Activated CD8-positive, alpha-beta memory T cell treated with anti-CD3 and anti-CD28 coated beads, Interleukin-2, amount 10 ng/mL, durations not matched to agents 7 days and 5 days (primary cell): ENCODE results near the gene RPA3. TPM values are rescaled to one million over a fixed set of nuclear protein-coding genes. Genes with fewer than 3 reads are reported as not detected.
A peak's percentile ranks its signal among the peaks of the same experiment; 100 is the strongest.

Experiments used
- ATAC-seq: fragments of 150-1000 bp; cut with Tn5 transposase; one replicate; pipeline ENCODE4 v1.10.0; 2021; ENCODE audit warnings: moderate library complexity
- CTCF ChIA-PET: fragments of 350-600 bp; sonication (Branson Sonifier 250); formaldehyde crosslinking; loops from one replicate; lab custom pipeline; 2021; ENCODE audit warnings: antibody characterized with exemption; lab: Charles Lee
- DNase-seq: peaks from one replicate; pipeline ENCODE4 v3.0.0-alpha.2; 2020
- H3K27ac Mint-ChIP-seq: one replicate; pipeline ENCODE4 v1.8.0; 2021; ENCODE audit warnings: mild to moderate bottlenecking, mixed read lengths
- H3K27me3 Mint-ChIP-seq: one replicate; pipeline ENCODE4 v1.8.0; 2021; ENCODE audit warnings: mixed read lengths
- H3K36me3 Mint-ChIP-seq: one replicate; pipeline ENCODE4 v1.8.0; 2021; ENCODE audit warnings: mild to moderate bottlenecking, mixed read lengths
- H3K4me1 Mint-ChIP-seq: one replicate; pipeline ENCODE4 v1.8.0; 2021; ENCODE audit warnings: mixed read lengths
- H3K4me3 Mint-ChIP-seq: one replicate; pipeline ENCODE4 v1.8.0; 2021; ENCODE audit warnings: mild to moderate bottlenecking, moderate library complexity, mixed read lengths
- H3K9me3 Mint-ChIP-seq: one replicate; pipeline ENCODE4 v1.8.0; 2022; ENCODE audit warnings: low read depth, mixed read lengths
- total RNA-seq, 2 experiments: library from RNA; stranded (reverse); gene quantifications; one replicate each; pipeline ENCODE4 v1.2.3, GENCODE V29; 2021

The RPA3 gene
- total RNA-seq, 2 experiments from 2014 or later = 111 to 126 TPM

- no peak overlapping the region for H3K27ac Mint-ChIP-seq
- CTCF ChIA-PET = interaction anchor here (1.0 to 1.4 kb wide), 2 partner anchors 11 to 111 kb away, joined by 3 read pairs; no protein-coding TSS in a partner anchor
- ATAC-seq = no peak
These were observed 64.7 kb downstream of the RPA3 start for GRCh38 chr7:7653593-7654187.

DNA sequence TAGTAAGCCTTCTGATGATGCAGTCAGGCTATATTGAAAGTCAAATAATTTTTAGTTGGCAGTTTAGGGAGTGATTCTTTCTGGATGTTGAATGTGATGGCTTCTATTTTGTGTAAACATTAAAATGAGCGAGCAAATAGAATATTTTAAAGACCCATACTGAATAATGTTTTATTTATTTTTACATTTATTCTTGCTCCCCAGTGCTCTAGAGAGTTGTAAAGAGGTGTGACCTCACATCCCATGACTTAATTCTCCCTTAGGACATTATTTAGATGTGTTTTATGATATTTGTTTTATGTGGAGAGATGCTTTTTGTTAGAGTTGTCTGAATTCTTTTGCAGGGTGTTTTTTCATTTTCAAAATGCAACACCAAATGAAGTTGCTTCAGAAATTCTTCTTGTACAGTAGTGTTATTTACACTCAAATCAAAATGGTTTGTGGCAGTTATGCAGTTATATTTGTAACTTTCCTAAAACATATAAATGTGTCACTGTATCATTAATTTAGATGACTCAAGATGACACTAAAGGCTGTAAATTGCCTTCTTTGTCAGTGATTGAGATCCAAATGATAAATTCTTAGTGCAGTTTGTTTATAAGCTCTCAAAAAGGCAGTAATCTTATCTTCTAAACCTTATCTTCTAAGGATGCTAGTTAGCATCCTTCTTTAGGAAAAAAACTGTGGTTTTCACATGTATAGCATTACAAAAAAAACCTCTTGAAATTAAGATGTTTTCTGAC is 65.4 kb downstream of the RPA3 start:
- Mint-ChIP-seq H3K36me3 (peaks cover 21% of the 10 kb centered on the region), H3K27me3 (no peaks in the 10 kb centered on the region), H3K4me1 (peaks cover 8% of the 10 kb centered on the region), H3K27ac (no peak overlapping the region), H3K4me3 (no peak overlapping the region), H3K9me3 (no peaks in the 10 kb centered on the region)
- DNase-seq = no peak
- ATAC-seq = no peak
- CTCF ChIA-PET = interaction anchor here (1.0 to 1.4 kb wide), 2 partner anchors 10 to 112 kb away, joined by 3 read pairs; no protein-coding TSS in a partner anchor

More at GRCh38 chr7:7653593-7654187, 64.7 kb downstream of the RPA3 start:
- Mint-ChIP-seq H3K4me1 (peaks cover 8% of the 10 kb centered on the region), H3K27me3 (no peaks in the 10 kb centered on the region), H3K4me3 (no peak overlapping the region), H3K9me3 (no peaks in the 10 kb centered on the region), H3K36me3 (peaks cover 28% of the 10 kb centered on the region)
- no peak for DNase-seq

GRCh38 chr7:7651479-7651878 is 66.9 kb downstream of the RPA3 start:
- peaks cover 8% of the 10 kb centered on the region for H3K4me1 Mint-ChIP-seq

GRCh38 chr7:7650682-7651206 is 67.7 kb downstream of the RPA3 start:
- H3K4me1 Mint-ChIP-seq = peaks cover 8% of the 10 kb centered on the region
- H3K9me3 Mint-ChIP-seq = no peaks in the 10 kb centered on the region
- peaks cover 8% of the 10 kb centered on the region for H3K36me3 Mint-ChIP-seq
- no peaks in the 10 kb centered on the region for H3K27me3 Mint-ChIP-seq
- H3K4me3 Mint-ChIP-seq = no peak overlapping the region
- CTCF ChIA-PET = interaction anchor here (0.6 kb wide), 1 partner anchor 26 kb away, joined by 3 read pairs; no protein-coding TSS in a partner anchor
- DNase-seq (no peak), ATAC-seq (no peak)
- no peak overlapping the region for H3K27ac Mint-ChIP-seq

More at GRCh38 chr7:7651479-7651878, 66.9 kb downstream of the RPA3 start:
- Mint-ChIP-seq H3K27me3 (no peaks in the 10 kb centered on the region), H3K9me3 (no peaks in the 10 kb centered on the region), H3K36me3 (peaks cover 7% of the 10 kb centered on the region), H3K27ac (no peak overlapping the region), H3K4me3 (no peak overlapping the region)
- CTCF ChIA-PET = no interaction called here
- DNase-seq (no peak), ATAC-seq (no peak)

GRCh38 chr7:7647495-7648036 is 70.8 kb downstream of the RPA3 start:
- no peak for DNase-seq
- Mint-ChIP-seq H3K9me3 (no peaks in the 10 kb centered on the region), H3K36me3 (peaks cover 20% of the 10 kb centered on the region), H3K4me1 (peaks cover 12% of the 10 kb centered on the region), H3K27me3 (no peaks in the 10 kb centered on the region), H3K27ac (no peak overlapping the region), H3K4me3 (no peak overlapping the region)
- no peak for ATAC-seq
- CTCF ChIA-PET = no interaction called here

- no peaks in the 10 kb centered on the region for H3K9me3 Mint-ChIP-seq
- DNase-seq (no peak), ATAC-seq (no peak)
- peaks cover 34% of the 10 kb centered on the region for H3K4me1 Mint-ChIP-seq
- peak overlapping the region; percentile 86 for H3K4me3 Mint-ChIP-seq
- H3K36me3 Mint-ChIP-seq = peaks cover 30% of the 10 kb centered on the region
- H3K27ac Mint-ChIP-seq = peak overlapping the region; percentile 91
- H3K27me3 Mint-ChIP-seq = no peaks in the 10 kb centered on the region
- CTCF ChIA-PET = no interaction called here
These were observed 76.3 kb downstream of the RPA3 start for GRCh38 chr7:7642081-7642480.

DNA sequence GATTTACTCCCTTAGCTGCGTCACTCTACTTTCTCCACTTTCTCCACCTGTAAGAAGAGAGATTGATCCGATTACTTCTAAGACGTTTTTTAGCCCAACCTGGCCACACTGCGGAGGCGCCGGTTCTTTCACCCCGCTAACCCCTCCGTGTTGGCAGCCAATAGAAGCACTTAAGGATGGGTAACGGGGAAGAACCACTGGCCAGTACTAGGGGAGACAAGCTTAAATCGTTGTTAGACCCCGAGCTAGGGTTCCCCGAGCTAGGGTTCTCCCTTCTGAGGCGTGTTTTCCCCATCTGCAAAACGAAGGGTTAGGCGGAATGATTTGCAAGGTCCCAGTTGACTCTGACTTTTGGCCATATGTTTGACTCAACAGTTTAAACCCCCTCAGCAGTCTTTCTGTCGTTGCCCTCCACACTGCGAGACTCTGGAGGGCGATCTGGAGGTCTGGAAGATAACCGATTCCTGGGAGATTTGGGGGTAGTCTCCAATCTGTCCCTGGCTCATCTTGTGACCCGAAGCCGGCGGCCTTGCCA is 77.2 kb downstream of the RPA3 start:
- peak overlapping the region; percentile 86 for H3K4me3 Mint-ChIP-seq
- H3K36me3 Mint-ChIP-seq = peaks cover 37% of the 10 kb centered on the region
- no peaks in the 10 kb centered on the region for H3K9me3 Mint-ChIP-seq
- CTCF ChIA-PET = interaction anchor here (0.6 to 2.0 kb wide), 11 partner anchors 8 to 677 kb away, joined by 3 to 7 read pairs (median 3); partner anchors contain the start of gene C1GALT1
- DNase-seq = no peak
- peak overlapping the region; percentile 91 for H3K27ac Mint-ChIP-seq
- no peak for ATAC-seq
- peaks cover 34% of the 10 kb centered on the region for H3K4me1 Mint-ChIP-seq
- no peaks in the 10 kb centered on the region for H3K27me3 Mint-ChIP-seq

DNA sequence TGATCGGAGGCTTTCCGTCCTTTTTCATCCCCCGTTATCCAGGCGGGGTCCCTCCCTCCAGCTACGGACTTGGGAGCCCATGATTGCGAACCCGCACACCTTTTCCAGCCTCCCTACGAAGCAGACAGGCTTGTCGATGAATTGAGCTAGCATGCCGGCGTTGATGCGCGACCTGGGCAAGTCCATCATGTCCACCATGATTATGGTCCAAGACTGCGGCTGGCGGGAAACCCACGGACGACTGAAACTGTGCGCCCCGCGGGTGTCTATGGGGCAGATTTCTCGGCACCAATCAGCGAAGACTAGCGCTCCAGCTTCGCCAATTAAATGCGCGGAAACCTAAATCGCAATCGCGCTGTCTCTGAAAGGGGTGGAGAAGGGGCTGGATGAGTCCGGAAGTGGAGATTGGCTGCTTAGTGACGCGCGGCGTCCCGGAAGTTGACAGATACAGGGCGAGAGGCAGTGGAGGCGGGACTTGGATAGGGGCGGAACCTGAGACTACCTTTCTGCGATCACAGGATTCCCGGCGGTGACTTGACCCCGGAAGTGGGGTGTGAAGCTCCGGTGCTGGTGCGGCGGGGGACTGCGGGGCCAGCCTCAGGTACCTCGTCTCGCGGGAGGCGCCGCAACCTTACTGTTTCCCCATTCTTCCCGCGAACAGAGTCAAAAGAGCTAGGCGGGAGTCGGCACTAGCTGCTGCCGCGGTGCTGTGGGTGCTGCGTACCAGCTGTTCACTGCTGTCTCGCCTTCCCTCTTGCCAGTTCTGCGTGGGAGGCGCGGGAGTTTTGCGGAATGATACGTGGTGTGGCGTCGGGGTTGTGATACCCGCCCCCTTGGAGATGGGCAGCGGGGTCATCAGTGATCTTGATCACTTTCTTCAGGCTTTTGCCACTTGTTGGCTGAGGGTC is 77.9 kb downstream of the RPA3 start, which contains the start of gene UMAD1:
Gene UMAD1 (plus strand): TSS at position 532 of the 908 bp plus-strand sequence. CDS start 32,620 bp downstream, outside the sequence.
- peak within 1 kb of the TSS; percentile 86 for H3K4me3 Mint-ChIP-seq
- H3K27ac Mint-ChIP-seq = peak within 1 kb of the TSS; percentile 91
- peaks cover 34% of the 10 kb centered on the region for H3K36me3 Mint-ChIP-seq
- no peaks in the 10 kb centered on the region for H3K27me3 Mint-ChIP-seq
- peak; percentile 97 for ATAC-seq
- H3K4me1 Mint-ChIP-seq = peaks cover 34% of the 10 kb centered on the region
- CTCF ChIA-PET = interaction anchor here (0.9 to 2.0 kb wide), 11 partner anchors 9 to 676 kb away, joined by 3 to 7 read pairs (median 3); partner anchors contain the start of gene C1GALT1
- peak; percentile 100 for DNase-seq
- H3K9me3 Mint-ChIP-seq = no peaks in the 10 kb centered on the region

GRCh38 chr7:7639847-7640220 is 78.6 kb downstream of the RPA3 start:
- Mint-ChIP-seq H3K4me3 (peak overlapping the region; percentile 86), H3K36me3 (peaks cover 39% of the 10 kb centered on the region), H3K27ac (peak overlapping the region; percentile 91), H3K4me1 (peaks cover 34% of the 10 kb centered on the region), H3K9me3 (no peaks in the 10 kb centered on the region), H3K27me3 (no peaks in the 10 kb centered on the region)
- ATAC-seq (peak; percentile 20), DNase-seq (peak; percentile 67)
- CTCF ChIA-PET = interaction anchor here (0.9 to 2.0 kb wide), 5 partner anchors 41 to 486 kb away, joined by 3 to 7 read pairs (median 5); partner anchors contain the start of gene C1GALT1

DNA sequence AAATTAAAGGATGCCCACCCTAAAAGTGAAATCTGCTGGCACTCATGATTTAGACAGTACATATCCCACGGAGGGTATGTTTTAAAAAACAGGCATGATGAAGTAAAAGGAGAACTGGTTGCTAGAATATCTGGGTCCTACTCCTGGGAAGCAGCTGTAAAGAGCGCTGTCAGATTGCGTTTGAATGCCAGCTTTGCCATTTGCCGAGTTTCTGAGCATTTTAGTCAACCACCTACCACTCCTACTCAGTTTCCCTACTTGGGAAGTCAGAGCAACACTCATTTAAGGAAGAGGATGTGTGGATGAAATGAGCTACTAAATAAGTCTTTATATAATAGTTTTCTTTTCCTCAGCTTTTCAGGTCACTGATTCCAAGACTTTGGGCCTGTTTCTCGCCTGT is 79.0 kb downstream of the RPA3 start:
- peak overlapping the region; percentile 91 for H3K27ac Mint-ChIP-seq
- DNase-seq (no peak), ATAC-seq (no peak)
- CTCF ChIA-PET = interaction anchor here (2.0 kb wide), 1 partner anchor 71 kb away, joined by 6 read pairs; no protein-coding TSS in a partner anchor
- peaks cover 34% of the 10 kb centered on the region for H3K4me1 Mint-ChIP-seq
- peak overlapping the region; percentile 86 for H3K4me3 Mint-ChIP-seq
- H3K27me3 Mint-ChIP-seq = no peaks in the 10 kb centered on the region
- no peaks in the 10 kb centered on the region for H3K9me3 Mint-ChIP-seq
- peaks cover 37% of the 10 kb centered on the region for H3K36me3 Mint-ChIP-seq

GRCh38 chr7:7630626-7631329 is 87.6 kb downstream of the RPA3 start:
- H3K27ac Mint-ChIP-seq = no peak overlapping the region
- peaks cover 9% of the 10 kb centered on the region for H3K9me3 Mint-ChIP-seq
- DNase-seq (no peak), ATAC-seq (no peak)
- H3K4me1 Mint-ChIP-seq = no peaks in the 10 kb centered on the region
- CTCF ChIA-PET = no interaction called here
- H3K4me3 Mint-ChIP-seq = no peak overlapping the region
- no peaks in the 10 kb centered on the region for H3K27me3 Mint-ChIP-seq
- peaks cover 16% of the 10 kb centered on the region for H3K36me3 Mint-ChIP-seq
